Metanephros (tissue), 2 donors: Measurements from ENCODE around the gene OR7C1. TPM values are rescaled to one million over a fixed set of nuclear protein-coding genes. Genes with fewer than 3 reads are reported as not detected.

ENCODE experiments used
- small RNA-seq: library from RNA; depleted of rRNA; stranded (forward); fragments of <200 nt; gene quantifications from one replicate; pipeline ENCODE3, GENCODE V24; 2014; ENCODE audit warnings: low replicate concordance
- total RNA-seq: library from RNA; depleted of rRNA; stranded (reverse); fragments of >200 nt; gene quantifications from one replicate; pipeline ENCODE4 v1.2.3, GENCODE V29; 2014

OR7C1 gene
- total RNA-seq = under 0.01 TPM

DNA sequence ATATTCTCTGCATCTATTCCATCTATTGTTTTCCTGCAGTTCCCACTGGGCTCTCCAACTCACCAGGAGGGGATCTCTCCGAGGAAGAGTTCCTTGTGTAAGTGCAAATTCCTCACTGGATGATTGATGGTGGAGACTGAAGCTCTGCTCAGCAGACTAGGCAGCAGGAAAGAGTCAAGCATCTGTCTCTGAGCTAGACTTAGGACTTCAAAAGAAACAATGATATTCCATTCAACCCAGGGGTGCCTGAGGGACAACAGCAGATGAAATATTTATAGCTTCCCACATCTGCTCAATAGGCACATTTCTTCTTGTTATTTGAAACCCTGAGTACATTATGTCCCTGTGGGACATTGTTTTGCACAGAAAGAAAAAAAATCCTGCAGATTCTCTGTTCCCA, at the start of gene OR7C1, which contains the start of gene OR7A5:
Gene OR7C1 (minus strand): TSS at position 175 of the 400 bp plus-strand sequence. CDS start 35,049 bp downstream, outside the sequence.
Gene OR7A5 (minus strand): TSS at position 175 of the 400 bp plus-strand sequence. CDS start 6,944 bp downstream, outside the sequence.

GRCh38 chr19:14848822-14849221, 13.8 kb upstream of the OR7C1 start, which contains the start of gene OR7A10:
OR7A10 (minus strand) TSS chr19:14848922; CDS start chr19:14841877, 7,045 bp downstream.

DNA sequence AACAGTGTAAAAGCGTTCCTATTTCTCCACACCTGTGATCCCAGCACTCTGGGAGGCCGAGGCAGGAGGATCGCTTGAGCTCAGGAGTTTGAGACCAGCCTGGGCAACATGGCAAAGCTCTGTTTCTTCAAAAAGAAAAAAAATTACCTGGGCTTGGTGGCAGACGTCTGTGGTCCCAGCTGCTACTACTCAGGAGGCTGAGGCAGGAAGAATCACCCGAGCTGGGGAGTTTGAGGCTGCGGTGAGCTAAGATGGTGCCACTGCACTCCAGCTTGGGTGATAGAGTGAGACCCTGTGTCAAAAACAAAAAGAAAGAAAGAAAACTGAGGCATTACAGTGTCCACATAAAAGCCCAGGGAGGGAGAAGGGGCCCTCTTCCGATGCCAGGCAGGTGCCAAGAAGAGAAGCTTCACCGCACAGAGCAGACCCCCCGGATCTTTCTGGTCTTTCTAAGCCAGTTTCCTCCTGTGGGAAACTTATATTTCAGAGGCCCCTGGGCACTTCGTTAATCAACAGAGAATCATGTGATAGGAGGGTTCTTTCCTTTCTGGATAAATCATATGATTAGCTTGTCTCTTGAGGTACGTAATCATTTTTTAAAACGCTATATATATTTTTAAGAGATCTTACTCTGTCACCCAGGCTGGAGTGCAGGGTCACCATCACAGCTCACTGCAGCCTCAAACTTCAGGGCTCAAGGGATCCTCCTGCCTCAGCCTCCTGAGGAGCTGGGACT, 56.7 kb downstream of the OR7C1 start, which contains the start of gene ADGRE2:
Gene ADGRE2 (minus strand): TSS at position 451 of the 736 bp plus-strand sequence. CDS start 1,804 bp downstream, outside the sequence.

Small RNA genes lying within 50 kb of the gene (small RNA-seq; reads per million reads assigned to genes)
- 0.16 reads per million for gene AC005255.1

Other genes starting within 250 kb of the OR7C1 start
- 1.3 TPM for gene ADGRE3, start 160.3 kb downstream of the OR7C1 start, total RNA-seq
- gene ZNF333, start 145.1 kb downstream of the OR7C1 start, total RNA-seq = 48.2 TPM
- 1.3 TPM for gene ADGRE2, start 56.6 kb downstream of the OR7C1 start, total RNA-seq
- not detected for gene OR7A5, start within 50 bp of the OR7C1 start, total RNA-seq
- not detected for gene OR7A10, start 13.7 kb upstream of the OR7C1 start, total RNA-seq
- gene OR7A17, start 50.9 kb upstream of the OR7C1 start, total RNA-seq = not detected
- not detected for gene OR7C2, start 106.3 kb upstream of the OR7C1 start, total RNA-seq
- gene SLC1A6, start 144.7 kb upstream of the OR7C1 start, total RNA-seq = 0.47 TPM
- 0.12 TPM for gene CASP14, start 214.3 kb upstream of the OR7C1 start, total RNA-seq
- gene OR1I1, start 247.0 kb upstream of the OR7C1 start, total RNA-seq = not detected